CD4-positive, alpha-beta T cell treated with Interleukin-4 for 1 hour (primary cell): ENCODE data around the gene BRINP1.

Source experiments
- DNase-seq, 2 donors: peaks; one replicate each; pipeline ENCODE4 v3.0.0-alpha.2; 2020 to 2022

BRINP1 gene

GRCh38 chr9:119368681-119369581 lies at the start of gene BRINP1:
BRINP1 (minus strand) TSS chr9:119369435; CDS start chr9:119313355, 56,080 bp downstream.
- DNase-seq = no peak

GRCh38 chr9:119418721-119419120 lies 49.5 kb upstream of the BRINP1 start:
- DNase-seq = no peak

- DNase-seq = no peak
These were observed 47.6 kb upstream of the BRINP1 start for GRCh38 chr9:119416793-119417192.

- no peak for DNase-seq
These were observed 43.2 kb upstream of the BRINP1 start for GRCh38 chr9:119412399-119412798.

- DNase-seq = no peak
These were observed 40.3 kb upstream of the BRINP1 start for GRCh38 chr9:119409552-119409951.

GRCh38 chr9:119400606-119401005 lies 31.4 kb upstream of the BRINP1 start:
- no peak for DNase-seq

- no peak for DNase-seq
These were observed 29.1 kb upstream of the BRINP1 start for GRCh38 chr9:119398350-119398749.

GRCh38 chr9:119391878-119392277 lies 22.6 kb upstream of the BRINP1 start:
- no peak for DNase-seq

- no peak for DNase-seq
These were observed 6.7 kb upstream of the BRINP1 start for GRCh38 chr9:119375892-119376291.

- no peak for DNase-seq
These were observed 3.7 kb upstream of the BRINP1 start for GRCh38 chr9:119372951-119373350.

GRCh38 chr9:119370816-119371215 lies 1.6 kb upstream of the BRINP1 start:
- no peak for DNase-seq

- no peak for DNase-seq
These were observed 588 bp upstream of the BRINP1 start for GRCh38 chr9:119369680-119370366.

- no peak for DNase-seq
These were observed 1.1 kb downstream of the BRINP1 start for GRCh38 chr9:119368179-119368578.

GRCh38 chr9:119367683-119368075 lies 1.6 kb downstream of the BRINP1 start:
- no peak for DNase-seq

- no peak for DNase-seq
These were observed 2.1 kb downstream of the BRINP1 start for GRCh38 chr9:119366909-119367682.

- DNase-seq = no peak
These were observed 3.8 kb downstream of the BRINP1 start for GRCh38 chr9:119365291-119366027.

- no peak for DNase-seq
These were observed 9.0 kb downstream of the BRINP1 start for GRCh38 chr9:119360237-119360636.

GRCh38 chr9:119357336-119358096 lies 11.7 kb downstream of the BRINP1 start:
- DNase-seq = no peak

GRCh38 chr9:119349351-119349825 lies 19.8 kb downstream of the BRINP1 start:
- DNase-seq = no peak

GRCh38 chr9:119343059-119343990 lies 25.9 kb downstream of the BRINP1 start:
- no peak for DNase-seq
